K562 (cell line): ENCODE data around the gene OCA2.

Experiments
- BCL6 ChIP-seq: fragments of 250-450 bp; sonication (Bioruptor Pico); IDR thresholded peaks from 2 replicates; pipeline ENCODE4 v1.4.0; 2020
- ELF1 ChIP-seq: fragments of 200-800 bp; sonication (Bioruptor generic); IDR thresholded peaks from 2 replicates; pipeline ENCODE4 v1.6.1; 2016; ENCODE audit warnings: missing genetic modification characterization, missing compliant biosample characterization
- FOXM1 ChIP-seq, 2 experiments: fragments of 450-650 bp in 1 of 2; sonication (generic) in 1 of 2; formaldehyde crosslinking in 1 of 2; IDR thresholded peaks; 2 replicates each; pipeline versions ENCODE4 v1.6.1 to v1.9.0; 2017 to 2022; ENCODE audit warnings: low read depth in 2 of 2, mild to moderate bottlenecking in 2 of 2, missing genetic modification reagents in 1 of 2, moderate library complexity in 1 of 2
- MCM3 ChIP-seq: fragments of 450-650 bp; IDR thresholded peaks from 2 replicates; pipeline ENCODE4 v1.6.1; 2016
- ZBTB17 ChIP-seq: fragments of 450-650 bp; formaldehyde crosslinking; IDR thresholded peaks from 2 replicates; pipeline ENCODE4 v1.4.0; 2020; ENCODE audit warnings: mild to moderate bottlenecking
- ZNF23 ChIP-seq: fragments of 250-450 bp; sonication (Bioruptor Pico); IDR thresholded peaks from 2 replicates; pipeline ENCODE4 v1.4.0; 2020; ENCODE audit warnings: mild to moderate bottlenecking
- ZNF239 ChIP-seq: fragments of 250-450 bp; sonication (Bioruptor Pico); IDR thresholded peaks from 2 replicates; pipeline ENCODE4 v1.4.0; 2020; ENCODE audit warnings: mild to moderate bottlenecking
- TF ChIP-seq, protein P1 (sequence below): sonication (generic); formaldehyde crosslinking; IDR thresholded peaks from 2 replicates; pipeline ENCODE4 v1.8.0; 2023; ENCODE audit warnings: mild to moderate bottlenecking, missing genetic modification reagents
- TF ChIP-seq, protein P2 (sequence below): fragments of 250-450 bp; sonication (Bioruptor Pico); IDR thresholded peaks from 2 replicates; pipeline ENCODE4 v1.9.0; 2021; ENCODE audit warnings: mild to moderate bottlenecking, inconsistent platforms
- TF ChIP-seq, protein P3 (sequence below): sonication (generic); formaldehyde crosslinking; IDR thresholded peaks from 2 replicates; pipeline ENCODE4 v1.8.0; 2022; ENCODE audit warnings: mild to moderate bottlenecking, low read depth, missing genetic modification reagents
- TF ChIP-seq, protein P4 (sequence below): fragments of 250-450 bp; sonication (Bioruptor Pico); IDR thresholded peaks from 2 replicates; pipeline ENCODE4 v1.8.0; 2021; ENCODE audit warnings: borderline replicate concordance, mild to moderate bottlenecking, moderate library complexity; ENCODE audit not compliant: poor library complexity, severe bottlenecking
- TF ChIP-seq, protein P5 (sequence below): fragments of 450-650 bp; formaldehyde crosslinking; IDR thresholded peaks from 2 replicates; pipeline ENCODE4 v1.4.0; 2022; ENCODE audit warnings: missing genetic modification characterization

DNA sequence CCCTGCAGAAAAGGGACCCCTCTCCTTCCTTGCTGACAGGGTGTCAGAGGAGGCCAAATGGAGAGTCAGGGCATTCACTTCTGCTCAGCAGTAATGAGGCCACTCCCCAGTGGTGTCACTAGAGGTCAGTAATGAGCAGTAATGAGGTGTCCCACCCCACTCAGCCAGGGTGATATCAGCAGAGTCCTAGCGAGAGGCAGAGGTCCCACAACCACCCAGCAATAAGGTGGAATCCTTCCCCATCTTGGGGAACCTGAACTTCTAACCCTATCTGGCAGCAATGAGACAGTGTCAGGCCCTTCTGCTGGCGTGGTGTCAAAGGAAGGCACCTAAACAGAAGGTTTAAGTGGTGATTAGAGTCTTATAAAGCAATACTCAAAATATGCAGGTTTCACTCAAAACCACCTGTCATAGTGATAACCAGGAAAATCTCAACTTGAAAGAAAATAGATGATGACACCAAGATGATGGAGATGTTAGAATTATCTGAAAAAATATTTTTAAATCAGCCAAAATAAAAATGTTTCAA is 12.9 kb downstream of the OCA2 start:
- TF ChIP-seq, protein P1, sequence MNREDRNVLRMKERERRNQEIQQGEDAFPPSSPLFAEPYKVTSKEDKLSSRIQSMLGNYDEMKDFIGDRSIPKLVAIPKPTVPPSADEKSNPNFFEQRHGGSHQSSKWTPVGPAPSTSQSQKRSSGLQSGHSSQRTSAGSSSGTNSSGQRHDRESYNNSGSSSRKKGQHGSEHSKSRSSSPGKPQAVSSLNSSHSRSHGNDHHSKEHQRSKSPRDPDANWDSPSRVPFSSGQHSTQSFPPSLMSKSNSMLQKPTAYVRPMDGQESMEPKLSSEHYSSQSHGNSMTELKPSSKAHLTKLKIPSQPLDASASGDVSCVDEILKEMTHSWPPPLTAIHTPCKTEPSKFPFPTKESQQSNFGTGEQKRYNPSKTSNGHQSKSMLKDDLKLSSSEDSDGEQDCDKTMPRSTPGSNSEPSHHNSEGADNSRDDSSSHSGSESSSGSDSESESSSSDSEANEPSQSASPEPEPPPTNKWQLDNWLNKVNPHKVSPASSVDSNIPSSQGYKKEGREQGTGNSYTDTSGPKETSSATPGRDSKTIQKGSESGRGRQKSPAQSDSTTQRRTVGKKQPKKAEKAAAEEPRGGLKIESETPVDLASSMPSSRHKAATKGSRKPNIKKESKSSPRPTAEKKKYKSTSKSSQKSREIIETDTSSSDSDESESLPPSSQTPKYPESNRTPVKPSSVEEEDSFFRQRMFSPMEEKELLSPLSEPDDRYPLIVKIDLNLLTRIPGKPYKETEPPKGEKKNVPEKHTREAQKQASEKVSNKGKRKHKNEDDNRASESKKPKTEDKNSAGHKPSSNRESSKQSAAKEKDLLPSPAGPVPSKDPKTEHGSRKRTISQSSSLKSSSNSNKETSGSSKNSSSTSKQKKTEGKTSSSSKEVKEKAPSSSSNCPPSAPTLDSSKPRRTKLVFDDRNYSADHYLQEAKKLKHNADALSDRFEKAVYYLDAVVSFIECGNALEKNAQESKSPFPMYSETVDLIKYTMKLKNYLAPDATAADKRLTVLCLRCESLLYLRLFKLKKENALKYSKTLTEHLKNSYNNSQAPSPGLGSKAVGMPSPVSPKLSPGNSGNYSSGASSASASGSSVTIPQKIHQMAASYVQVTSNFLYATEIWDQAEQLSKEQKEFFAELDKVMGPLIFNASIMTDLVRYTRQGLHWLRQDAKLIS, result no peak
- TF ChIP-seq ELF1, result no peak
- no peak for TF ChIP-seq MCM3
- TF ChIP-seq, protein P2, sequence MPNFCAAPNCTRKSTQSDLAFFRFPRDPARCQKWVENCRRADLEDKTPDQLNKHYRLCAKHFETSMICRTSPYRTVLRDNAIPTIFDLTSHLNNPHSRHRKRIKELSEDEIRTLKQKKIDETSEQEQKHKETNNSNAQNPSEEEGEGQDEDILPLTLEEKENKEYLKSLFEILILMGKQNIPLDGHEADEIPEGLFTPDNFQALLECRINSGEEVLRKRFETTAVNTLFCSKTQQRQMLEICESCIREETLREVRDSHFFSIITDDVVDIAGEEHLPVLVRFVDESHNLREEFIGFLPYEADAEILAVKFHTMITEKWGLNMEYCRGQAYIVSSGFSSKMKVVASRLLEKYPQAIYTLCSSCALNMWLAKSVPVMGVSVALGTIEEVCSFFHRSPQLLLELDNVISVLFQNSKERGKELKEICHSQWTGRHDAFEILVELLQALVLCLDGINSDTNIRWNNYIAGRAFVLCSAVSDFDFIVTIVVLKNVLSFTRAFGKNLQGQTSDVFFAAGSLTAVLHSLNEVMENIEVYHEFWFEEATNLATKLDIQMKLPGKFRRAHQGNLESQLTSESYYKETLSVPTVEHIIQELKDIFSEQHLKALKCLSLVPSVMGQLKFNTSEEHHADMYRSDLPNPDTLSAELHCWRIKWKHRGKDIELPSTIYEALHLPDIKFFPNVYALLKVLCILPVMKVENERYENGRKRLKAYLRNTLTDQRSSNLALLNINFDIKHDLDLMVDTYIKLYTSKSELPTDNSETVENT, result no peak
- no peak for TF ChIP-seq ZBTB17
- no peak for TF ChIP-seq BCL6 (CRISPR knock-in tag)
- TF ChIP-seq, protein P3, sequence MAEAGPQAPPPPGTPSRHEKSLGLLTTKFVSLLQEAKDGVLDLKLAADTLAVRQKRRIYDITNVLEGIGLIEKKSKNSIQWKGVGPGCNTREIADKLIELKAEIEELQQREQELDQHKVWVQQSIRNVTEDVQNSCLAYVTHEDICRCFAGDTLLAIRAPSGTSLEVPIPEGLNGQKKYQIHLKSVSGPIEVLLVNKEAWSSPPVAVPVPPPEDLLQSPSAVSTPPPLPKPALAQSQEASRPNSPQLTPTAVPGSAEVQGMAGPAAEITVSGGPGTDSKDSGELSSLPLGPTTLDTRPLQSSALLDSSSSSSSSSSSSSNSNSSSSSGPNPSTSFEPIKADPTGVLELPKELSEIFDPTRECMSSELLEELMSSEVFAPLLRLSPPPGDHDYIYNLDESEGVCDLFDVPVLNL (CRISPR knock-in tag), result no peak
- TF ChIP-seq ZNF23, result no peak
- TF ChIP-seq, protein P4, sequence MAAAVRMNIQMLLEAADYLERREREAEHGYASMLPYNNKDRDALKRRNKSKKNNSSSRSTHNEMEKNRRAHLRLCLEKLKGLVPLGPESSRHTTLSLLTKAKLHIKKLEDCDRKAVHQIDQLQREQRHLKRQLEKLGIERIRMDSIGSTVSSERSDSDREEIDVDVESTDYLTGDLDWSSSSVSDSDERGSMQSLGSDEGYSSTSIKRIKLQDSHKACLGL (CRISPR knock-in tag), result no peak
- no peak for TF ChIP-seq ZNF239 (CRISPR knock-in tag)
- TF ChIP-seq, protein P5, sequence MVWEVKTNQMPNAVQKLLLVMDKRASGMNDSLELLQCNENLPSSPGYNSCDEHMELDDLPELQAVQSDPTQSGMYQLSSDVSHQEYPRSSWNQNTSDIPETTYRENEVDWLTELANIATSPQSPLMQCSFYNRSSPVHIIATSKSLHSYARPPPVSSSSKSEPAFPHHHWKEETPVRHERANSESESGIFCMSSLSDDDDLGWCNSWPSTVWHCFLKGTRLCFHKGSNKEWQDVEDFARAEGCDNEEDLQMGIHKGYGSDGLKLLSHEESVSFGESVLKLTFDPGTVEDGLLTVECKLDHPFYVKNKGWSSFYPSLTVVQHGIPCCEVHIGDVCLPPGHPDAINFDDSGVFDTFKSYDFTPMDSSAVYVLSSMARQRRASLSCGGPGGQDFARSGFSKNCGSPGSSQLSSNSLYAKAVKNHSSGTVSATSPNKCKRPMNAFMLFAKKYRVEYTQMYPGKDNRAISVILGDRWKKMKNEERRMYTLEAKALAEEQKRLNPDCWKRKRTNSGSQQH (CRISPR knock-in tag), result no peak
- no peak for TF ChIP-seq FOXM1 (IDR thresholded peaks at IDR 0.05; ENCODE audit: low read depth)
- TF ChIP-seq FOXM1 (CRISPR knock-in tag; IDR thresholded peaks at IDR 0.05; ENCODE audit: low read depth), result no peak
